IPS-20b (cell line): ENCODE measurements around the gene DLGAP5.

Experiments used
- H3K27ac ChIP-seq: one replicate; pipeline ENCODE4 v1.5.1; 2013; ENCODE audit warnings: low read length
- H3K27me3 ChIP-seq: 2 replicates; pipeline ENCODE4 v1.6.1; 2013; ENCODE audit warnings: mild to moderate bottlenecking, low read length, inconsistent platforms; ENCODE audit not compliant: insufficient read depth
- H3K36me3 ChIP-seq: 2 replicates; pipeline ENCODE4 v1.6.1; 2013; ENCODE audit warnings: low read depth, mild to moderate bottlenecking, inconsistent platforms, low read length, moderate library complexity; ENCODE audit not compliant: insufficient read depth
- H3K4me1 ChIP-seq: 2 replicates; pipeline ENCODE4 v1.6.1; 2013; ENCODE audit warnings: mild to moderate bottlenecking, control low read depth, inconsistent platforms, low read length, moderate library complexity; ENCODE audit not compliant: insufficient read depth
- H3K4me3 ChIP-seq: 2 replicates; pipeline ENCODE4 v1.5.1; 2013; ENCODE audit warnings: mild to moderate bottlenecking, low read length, inconsistent platforms
- H3K9ac ChIP-seq: 2 replicates; pipeline ENCODE4 v1.6.1; 2013; ENCODE audit warnings: low read depth, mild to moderate bottlenecking, inconsistent platforms, low read length, moderate library complexity
- H3K9me3 ChIP-seq: 2 replicates; pipeline ENCODE4 v1.6.1; 2013; ENCODE audit warnings: mild to moderate bottlenecking, low read depth, low read length, inconsistent platforms; ENCODE audit not compliant: insufficient read depth

DLGAP5 gene

DNA sequence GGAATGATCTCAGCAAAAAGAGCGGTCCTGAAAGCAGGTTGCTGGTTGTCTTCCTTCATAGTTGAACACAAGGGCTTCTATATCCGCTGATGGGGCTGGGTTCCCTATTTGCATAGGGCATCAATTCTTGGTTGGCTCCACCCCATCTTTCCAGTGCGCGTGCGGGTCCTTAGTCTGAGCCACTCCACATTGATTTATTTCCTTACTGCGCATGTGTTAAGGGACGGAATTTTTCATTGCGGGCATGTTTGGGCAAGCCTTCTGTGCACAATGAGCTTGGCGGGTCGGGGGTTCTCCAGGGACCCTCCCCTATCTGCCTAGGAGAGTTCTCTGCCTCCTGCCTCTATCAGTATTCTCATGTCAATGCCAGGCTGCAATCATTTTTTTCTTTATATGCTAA is 21.2 kb upstream of the DLGAP5 start:
- Histone ChIP-seq H3K4me3 (no peak overlapping the region), H3K27me3 (no peaks in the 10 kb centered on the region), H3K4me1 (no peaks in the 10 kb centered on the region), H3K36me3 (no peaks in the 10 kb centered on the region), H3K9me3 (no peaks in the 10 kb centered on the region), H3K9ac (no peak overlapping the region), H3K27ac (no peak overlapping the region)

DNA sequence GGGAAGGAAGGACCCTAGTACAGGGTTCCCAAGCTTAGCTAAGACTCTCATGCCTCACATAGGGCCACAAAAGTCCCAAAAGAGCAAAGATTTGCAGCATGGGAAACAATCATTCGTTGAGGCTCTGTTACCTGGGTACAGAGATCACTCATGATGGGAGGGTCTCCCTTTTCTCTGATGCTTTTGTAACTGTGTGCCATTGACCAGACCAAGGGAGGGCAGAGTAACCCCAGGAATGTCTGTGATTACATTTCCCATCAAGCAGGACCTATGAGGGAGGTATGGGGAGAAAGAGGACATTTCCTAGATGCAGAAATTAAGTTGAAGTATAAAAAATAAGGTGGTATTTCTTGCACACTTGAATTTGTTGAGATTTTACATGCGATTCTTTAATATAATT is 16.4 kb upstream of the DLGAP5 start:
- H3K9me3 ChIP-seq = no peaks in the 10 kb centered on the region
- no peak overlapping the region for H3K9ac ChIP-seq
- no peak overlapping the region for H3K4me3 ChIP-seq
- no peak overlapping the region for H3K27ac ChIP-seq
- no peaks in the 10 kb centered on the region for H3K27me3 ChIP-seq
- H3K36me3 ChIP-seq = no peaks in the 10 kb centered on the region
- H3K4me1 ChIP-seq = no peaks in the 10 kb centered on the region

DNA sequence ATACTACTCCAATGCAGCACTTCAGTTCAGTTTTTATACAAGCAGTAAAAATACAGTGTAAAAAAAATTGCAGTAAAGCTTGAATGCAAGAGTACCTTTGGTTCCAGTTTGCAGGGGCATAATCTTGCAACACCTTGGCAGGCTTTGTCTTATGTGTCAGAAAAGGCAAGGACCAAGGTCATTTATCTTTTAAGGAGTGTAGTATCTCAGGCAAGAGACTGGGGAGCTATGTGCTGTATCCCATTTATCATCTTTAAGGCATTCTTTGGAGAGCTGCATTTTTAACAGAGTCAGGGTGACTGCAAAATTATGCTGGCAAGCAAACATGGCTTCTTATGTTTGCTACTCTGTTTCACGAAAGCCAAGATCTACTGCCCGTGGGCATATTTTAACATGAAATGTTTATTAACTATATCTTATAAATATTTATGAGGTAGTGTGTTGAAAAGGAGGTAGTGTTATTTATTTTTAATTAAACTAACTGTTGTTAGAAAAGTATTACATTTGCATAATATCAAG is 14.8 kb upstream of the DLGAP5 start:
- H3K4me3 ChIP-seq = no peak overlapping the region
- no peaks in the 10 kb centered on the region for H3K27me3 ChIP-seq
- H3K36me3 ChIP-seq = no peaks in the 10 kb centered on the region
- H3K27ac ChIP-seq = no peak overlapping the region
- no peaks in the 10 kb centered on the region for H3K9me3 ChIP-seq
- H3K4me1 ChIP-seq = peaks cover under 1% of the 10 kb centered on the region; the same call in 1 of the 2 replicates
- H3K9ac ChIP-seq = no peak overlapping the region

DNA sequence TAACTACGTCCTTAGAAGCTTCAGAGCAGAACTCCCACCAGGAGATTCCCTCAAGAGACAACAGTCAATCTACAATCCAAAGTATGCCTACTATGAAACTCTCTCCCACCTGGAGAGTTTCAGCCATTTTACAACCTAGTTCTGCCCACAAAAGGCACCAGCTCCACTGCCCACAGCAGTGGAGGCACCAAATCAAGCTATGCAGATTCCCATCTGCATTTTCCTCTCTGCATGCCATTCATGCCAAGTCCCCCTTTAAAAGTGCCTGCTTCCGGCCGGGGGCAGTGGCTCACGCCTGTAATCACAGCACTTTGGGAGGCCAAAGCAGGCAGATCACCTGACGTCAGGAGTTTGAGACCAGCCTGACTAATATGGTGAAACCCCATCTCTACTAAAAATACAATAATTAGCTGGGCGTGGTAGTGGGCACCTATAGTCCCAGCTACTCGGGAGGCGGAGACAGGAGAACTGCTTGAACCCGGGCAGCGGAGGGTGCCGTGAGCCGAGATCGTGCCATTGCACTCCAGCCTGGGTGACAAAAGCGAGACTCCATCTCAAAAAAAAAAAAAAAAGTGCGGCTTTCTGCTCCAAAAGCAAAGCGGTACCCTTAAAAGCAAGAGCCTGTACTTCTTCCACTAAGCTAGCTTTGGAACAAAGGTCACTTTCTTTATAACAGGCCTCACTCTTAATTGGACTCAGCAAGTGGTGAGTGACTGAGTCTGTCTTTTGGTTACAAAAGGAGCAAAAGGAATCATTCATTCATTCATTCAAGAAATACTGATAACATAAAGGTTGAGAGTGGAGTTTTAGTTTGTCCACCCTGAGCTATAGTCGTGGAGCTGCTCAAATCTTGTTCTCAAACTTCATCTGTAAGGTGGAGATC is 10.1 kb upstream of the DLGAP5 start:
- no peak overlapping the region for H3K4me3 ChIP-seq
- no peaks in the 10 kb centered on the region for H3K9me3 ChIP-seq
- H3K4me1 ChIP-seq = peaks cover 8% of the 10 kb centered on the region; the same call in 1 of the 2 replicates
- no peak overlapping the region for H3K27ac ChIP-seq
- no peak overlapping the region for H3K9ac ChIP-seq
- H3K36me3 ChIP-seq = no peaks in the 10 kb centered on the region
- no peaks in the 10 kb centered on the region for H3K27me3 ChIP-seq

DNA sequence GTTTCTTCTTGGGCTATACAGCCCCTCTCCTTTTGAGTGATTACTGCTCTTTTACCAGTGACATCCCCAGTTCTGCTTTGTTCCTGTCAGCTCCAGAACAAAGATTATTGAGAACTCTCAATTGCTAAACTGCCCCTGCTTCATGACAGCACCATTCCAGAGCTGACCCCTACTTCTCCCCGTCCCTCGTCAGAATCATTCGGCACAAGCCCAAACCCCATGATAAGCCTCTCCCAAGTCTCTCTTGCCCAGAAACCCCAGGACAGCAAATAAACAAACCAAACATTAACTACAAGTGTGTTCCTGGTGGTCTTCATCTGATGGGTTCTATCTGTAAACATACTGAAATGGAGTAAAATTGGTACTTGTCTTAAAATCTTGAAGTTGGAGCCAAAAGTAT is 9.3 kb upstream of the DLGAP5 start:
- H3K9ac ChIP-seq = no peak overlapping the region
- H3K36me3 ChIP-seq = no peaks in the 10 kb centered on the region
- no peak overlapping the region for H3K4me3 ChIP-seq
- H3K27ac ChIP-seq = no peak overlapping the region
- H3K4me1 ChIP-seq = peaks cover 8% of the 10 kb centered on the region; the same call in 1 of the 2 replicates
- H3K9me3 ChIP-seq = no peaks in the 10 kb centered on the region
- H3K27me3 ChIP-seq = no peaks in the 10 kb centered on the region

DNA sequence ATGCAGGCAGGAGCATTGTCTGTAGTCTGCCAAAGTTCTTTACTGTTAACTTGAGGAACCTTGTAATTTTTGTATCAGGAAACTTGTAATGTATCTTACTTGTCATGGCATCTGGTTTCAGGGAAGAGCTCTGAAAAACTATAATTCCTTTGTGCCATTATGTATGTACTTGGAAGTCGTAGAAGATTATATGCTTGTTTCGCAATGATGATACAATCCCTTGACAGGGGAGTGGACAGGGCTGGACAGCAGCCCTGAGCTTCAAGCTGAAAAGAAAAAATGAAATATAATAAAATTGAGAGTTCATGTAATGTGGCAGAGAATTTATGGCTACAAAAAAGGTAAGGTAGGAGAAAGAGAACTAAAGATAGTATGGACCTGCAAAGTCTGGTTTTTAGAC is 7.4 kb upstream of the DLGAP5 start:
- H3K27me3 ChIP-seq = no peaks in the 10 kb centered on the region
- no peak overlapping the region for H3K9ac ChIP-seq
- H3K27ac ChIP-seq = no peak overlapping the region
- no peaks in the 10 kb centered on the region for H3K36me3 ChIP-seq
- H3K9me3 ChIP-seq = no peaks in the 10 kb centered on the region
- no peak overlapping the region for H3K4me3 ChIP-seq
- H3K4me1 ChIP-seq = peaks cover 8% of the 10 kb centered on the region; the same call in 1 of the 2 replicates

GRCh38 chr14:55194656-55195355 is 3.4 kb upstream of the DLGAP5 start:
- Histone ChIP-seq H3K27ac (no peak overlapping the region), H3K4me1 (peaks cover 2% of the 10 kb centered on the region; the same call in 1 of the 2 replicates), H3K4me3 (no peak overlapping the region), H3K36me3 (no peaks in the 10 kb centered on the region), H3K9ac (no peak overlapping the region), H3K9me3 (no peaks in the 10 kb centered on the region; the same call in 1 of the 2 replicates), H3K27me3 (no peaks in the 10 kb centered on the region)

GRCh38 chr14:55192054-55192621 is 753 bp upstream of the DLGAP5 start:
- Histone ChIP-seq H3K9ac (no peak overlapping the region; the same call in 1 of the 2 replicates), H3K27me3 (no peaks in the 10 kb centered on the region), H3K36me3 (peaks cover 17% of the 10 kb centered on the region), H3K4me3 (peak overlapping the region; percentile 90), H3K27ac (no peak overlapping the region), H3K9me3 (no peaks in the 10 kb centered on the region; the same call in 1 of the 2 replicates), H3K4me1 (peaks cover 7% of the 10 kb centered on the region; the same call in 1 of the 2 replicates)

DNA sequence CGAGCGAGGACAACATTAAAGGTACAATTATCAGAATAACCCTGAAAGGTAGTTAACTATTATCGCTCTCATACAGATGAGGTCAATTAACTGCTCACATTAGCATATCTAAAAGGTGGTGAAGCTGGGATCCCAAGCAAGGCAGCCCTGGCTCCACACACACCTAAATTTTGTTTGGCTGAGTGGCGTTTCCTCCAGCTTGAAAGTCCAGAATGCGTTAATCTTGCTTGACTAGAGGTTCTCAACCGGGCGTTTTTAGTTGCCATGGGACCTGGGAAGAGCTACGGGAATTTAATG is 531 bp downstream of the DLGAP5 start:
- Histone ChIP-seq H3K27me3 (no peaks in the 10 kb centered on the region), H3K9me3 (no peaks in the 10 kb centered on the region; the same call in 1 of the 2 replicates), H3K27ac (peak overlapping the region; percentile 68), H3K9ac (peak overlapping the region; percentile 94), H3K36me3 (peaks cover 28% of the 10 kb centered on the region), H3K4me1 (peaks cover 7% of the 10 kb centered on the region; the same call in 1 of the 2 replicates), H3K4me3 (peak overlapping the region; percentile 90)

- no peaks in the 10 kb centered on the region for H3K27me3 ChIP-seq
- no peaks in the 10 kb centered on the region; the same call in 1 of the 2 replicates for H3K9me3 ChIP-seq
- H3K4me3 ChIP-seq = peak overlapping the region; percentile 90; the same call in 1 of the 2 replicates
- peaks cover 40% of the 10 kb centered on the region for H3K36me3 ChIP-seq
- H3K27ac ChIP-seq = no peak overlapping the region
- H3K9ac ChIP-seq = peak overlapping the region; percentile 94; the same call in 1 of the 2 replicates
- H3K4me1 ChIP-seq = peaks cover 7% of the 10 kb centered on the region; the same call in 1 of the 2 replicates
Observed at GRCh38 chr14:55188686-55189295, 2.6 kb downstream of the DLGAP5 start.

DNA sequence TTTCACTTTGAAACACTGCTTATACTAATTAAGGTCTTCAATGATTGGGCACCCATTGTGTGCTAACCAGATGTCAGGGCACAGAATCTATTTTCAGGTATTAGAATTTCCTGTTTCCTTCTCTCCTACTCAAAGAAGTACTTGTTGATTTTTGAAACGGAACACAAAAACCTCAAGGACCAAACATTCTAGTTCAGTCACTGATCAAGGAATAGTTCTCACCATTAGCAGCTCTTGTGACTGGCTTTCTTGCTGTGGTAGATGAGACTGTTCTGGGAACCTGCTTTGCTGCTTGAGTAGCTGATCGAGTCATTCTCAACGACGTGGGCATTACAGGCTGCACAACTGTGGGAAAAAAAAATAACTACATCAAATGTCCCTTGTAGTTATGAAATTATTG is 11.0 kb downstream of the DLGAP5 start:
- no peak overlapping the region for H3K9ac ChIP-seq
- no peaks in the 10 kb centered on the region for H3K4me1 ChIP-seq
- H3K9me3 ChIP-seq = no peaks in the 10 kb centered on the region
- peaks cover 92% of the 10 kb centered on the region for H3K36me3 ChIP-seq
- no peak overlapping the region for H3K4me3 ChIP-seq
- no peaks in the 10 kb centered on the region for H3K27me3 ChIP-seq
- H3K27ac ChIP-seq = no peak overlapping the region
